ENCODE data around the gene FABP3. TPM values are rescaled to one million over a fixed set of nuclear protein-coding genes. Genes with fewer than 3 reads are reported as not detected.

FABP3 gene
- total and polyA plus RNA-seq, 2 experiments from 2014 or later: 19.3 to 50.2 TPM

DNA sequence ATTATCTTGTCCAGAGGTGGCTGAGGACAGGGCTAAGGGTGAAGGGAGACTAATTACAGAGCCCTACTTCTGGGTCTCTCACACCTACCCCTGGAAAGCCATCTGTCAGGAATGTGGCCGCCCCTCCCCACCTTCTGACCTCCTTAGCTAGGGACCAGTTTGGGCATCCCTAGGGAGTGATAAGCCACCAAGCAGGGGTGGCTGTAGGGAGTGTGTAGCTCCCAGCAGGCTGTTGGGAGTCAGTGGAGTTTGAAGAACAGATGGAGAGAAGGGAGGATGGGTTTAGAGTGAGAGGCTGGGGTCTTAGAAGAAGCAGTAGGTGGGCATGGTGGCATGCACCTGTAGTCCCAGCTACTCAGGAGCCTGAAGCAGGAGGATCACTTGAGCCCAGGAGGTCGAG lies 39.3 kb upstream of the FABP3 start (continued):
- TF ChIP-seq, protein P1, sequence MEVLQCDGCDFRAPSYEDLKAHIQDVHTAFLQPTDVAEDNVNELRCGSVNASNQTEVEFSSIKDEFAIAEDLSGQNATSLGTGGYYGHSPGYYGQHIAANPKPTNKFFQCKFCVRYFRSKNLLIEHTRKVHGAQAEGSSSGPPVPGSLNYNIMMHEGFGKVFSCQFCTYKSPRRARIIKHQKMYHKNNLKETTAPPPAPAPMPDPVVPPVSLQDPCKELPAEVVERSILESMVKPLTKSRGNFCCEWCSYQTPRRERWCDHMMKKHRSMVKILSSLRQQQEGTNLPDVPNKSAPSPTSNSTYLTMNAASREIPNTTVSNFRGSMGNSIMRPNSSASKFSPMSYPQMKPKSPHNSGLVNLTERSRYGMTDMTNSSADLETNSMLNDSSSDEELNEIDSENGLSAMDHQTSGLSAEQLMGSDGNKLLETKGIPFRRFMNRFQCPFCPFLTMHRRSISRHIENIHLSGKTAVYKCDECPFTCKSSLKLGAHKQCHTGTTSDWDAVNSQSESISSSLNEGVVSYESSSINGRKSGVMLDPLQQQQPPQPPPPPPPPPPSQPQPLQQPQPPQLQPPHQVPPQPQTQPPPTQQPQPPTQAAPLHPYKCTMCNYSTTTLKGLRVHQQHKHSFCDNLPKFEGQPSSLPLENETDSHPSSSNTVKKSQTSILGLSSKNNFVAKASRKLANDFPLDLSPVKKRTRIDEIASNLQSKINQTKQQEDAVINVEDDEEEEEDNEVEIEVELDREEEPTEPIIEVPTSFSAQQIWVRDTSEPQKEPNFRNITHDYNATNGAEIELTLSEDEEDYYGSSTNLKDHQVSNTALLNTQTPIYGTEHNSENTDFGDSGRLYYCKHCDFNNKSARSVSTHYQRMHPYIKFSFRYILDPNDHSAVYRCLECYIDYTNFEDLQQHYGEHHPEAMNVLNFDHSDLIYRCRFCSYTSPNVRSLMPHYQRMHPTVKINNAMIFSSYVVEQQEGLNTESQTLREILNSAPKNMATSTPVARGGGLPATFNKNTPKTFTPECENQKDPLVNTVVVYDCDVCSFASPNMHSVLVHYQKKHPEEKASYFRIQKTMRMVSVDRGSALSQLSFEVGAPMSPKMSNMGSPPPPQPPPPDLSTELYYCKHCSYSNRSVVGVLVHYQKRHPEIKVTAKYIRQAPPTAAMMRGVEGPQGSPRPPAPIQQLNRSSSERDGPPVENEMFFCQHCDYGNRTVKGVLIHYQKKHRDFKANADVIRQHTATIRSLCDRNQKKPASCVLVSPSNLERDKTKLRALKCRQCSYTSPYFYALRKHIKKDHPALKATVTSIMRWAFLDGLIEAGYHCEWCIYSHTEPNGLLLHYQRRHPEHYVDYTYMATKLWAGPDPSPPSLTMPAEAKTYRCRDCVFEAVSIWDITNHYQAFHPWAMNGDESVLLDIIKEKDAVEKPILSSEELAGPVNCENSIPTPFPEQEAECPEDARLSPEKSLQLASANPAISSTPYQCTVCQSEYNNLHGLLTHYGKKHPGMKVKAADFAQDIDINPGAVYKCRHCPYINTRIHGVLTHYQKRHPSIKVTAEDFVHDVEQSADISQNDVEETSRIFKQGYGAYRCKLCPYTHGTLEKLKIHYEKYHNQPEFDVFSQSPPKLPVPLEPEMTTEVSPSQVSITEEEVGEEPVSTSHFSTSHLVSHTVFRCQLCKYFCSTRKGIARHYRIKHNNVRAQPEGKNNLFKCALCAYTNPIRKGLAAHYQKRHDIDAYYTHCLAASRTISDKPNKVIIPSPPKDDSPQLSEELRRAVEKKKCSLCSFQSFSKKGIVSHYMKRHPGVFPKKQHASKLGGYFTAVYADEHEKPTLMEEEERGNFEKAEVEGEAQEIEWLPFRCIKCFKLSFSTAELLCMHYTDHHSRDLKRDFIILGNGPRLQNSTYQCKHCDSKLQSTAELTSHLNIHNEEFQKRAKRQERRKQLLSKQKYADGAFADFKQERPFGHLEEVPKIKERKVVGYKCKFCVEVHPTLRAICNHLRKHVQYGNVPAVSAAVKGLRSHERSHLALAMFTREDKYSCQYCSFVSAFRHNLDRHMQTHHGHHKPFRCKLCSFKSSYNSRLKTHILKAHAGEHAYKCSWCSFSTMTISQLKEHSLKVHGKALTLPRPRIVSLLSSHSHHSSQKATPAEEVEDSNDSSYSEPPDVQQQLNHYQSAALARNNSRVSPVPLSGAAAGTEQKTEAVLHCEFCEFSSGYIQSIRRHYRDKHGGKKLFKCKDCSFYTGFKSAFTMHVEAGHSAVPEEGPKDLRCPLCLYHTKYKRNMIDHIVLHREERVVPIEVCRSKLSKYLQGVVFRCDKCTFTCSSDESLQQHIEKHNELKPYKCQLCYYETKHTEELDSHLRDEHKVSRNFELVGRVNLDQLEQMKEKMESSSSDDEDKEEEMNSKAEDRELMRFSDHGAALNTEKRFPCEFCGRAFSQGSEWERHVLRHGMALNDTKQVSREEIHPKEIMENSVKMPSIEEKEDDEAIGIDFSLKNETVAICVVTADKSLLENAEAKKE (CRISPR knock-in tag; IDR thresholded peaks at IDR 0.05): no peak
- no peak for TF ChIP-seq POLR2AphosphoS5 (IDR thresholded peaks at IDR 0.05; ENCODE audit: low read depth)

DNA sequence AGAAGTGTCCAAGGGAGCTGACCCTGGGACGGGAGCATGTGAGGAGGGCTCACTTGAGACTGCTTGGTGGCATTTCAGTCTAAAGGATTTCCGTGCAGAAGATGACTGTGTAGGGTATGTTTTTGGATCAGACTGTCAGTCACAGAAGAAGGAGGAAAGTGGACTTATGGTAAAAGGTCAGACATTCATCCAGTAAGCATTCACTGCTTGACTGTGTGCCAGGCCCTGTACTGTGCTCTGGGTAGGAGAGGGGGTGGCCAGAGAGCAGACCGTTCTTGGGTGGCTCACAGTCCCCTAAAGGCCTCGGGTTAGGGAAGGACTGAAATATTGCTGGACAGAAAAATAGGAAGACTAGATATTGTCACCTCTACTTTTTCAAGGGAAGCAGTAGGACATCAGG lies 38.0 kb upstream of the FABP3 start:
- Mint-ChIP-seq H3K9me3 (no peaks in the 10 kb centered on the region), H3K27me3 (ENCODE audit: insufficient read depth, low read depth, poor library complexity) (peaks cover 21% of the 10 kb centered on the region), H3K36me3 (ENCODE audit: low read depth) (peaks cover 2% of the 10 kb centered on the region; the same call in 1 of the 3 replicates), H3K27ac (no peak overlapping the region), H3K4me1 (peaks cover 27% of the 10 kb centered on the region), H3K4me3 (no peak overlapping the region)
- H3K9me2 ChIP-seq (ENCODE audit: insufficient read depth): no peaks in the 10 kb centered on the region
- H3K4me2 ChIP-seq: no peak overlapping the region
- ATAC-seq (no peak), DNase-seq (ENCODE audit: low spot score) (no peak)
- H3K4me1 ChIP-seq (ENCODE audit: insufficient read depth): peaks cover 9% of the 10 kb centered on the region
- no peaks in the 10 kb centered on the region for H3F3A ChIP-seq (replicated peaks; ENCODE audit: low read depth)
- no peak overlapping the region for H3K27ac ChIP-seq (ENCODE audit: low read depth)
- no peak overlapping the region for H3K4me3 ChIP-seq
- H3K79me2 ChIP-seq (replicated peaks; ENCODE audit: insufficient read depth): peaks cover 12% of the 10 kb centered on the region
- H4K20me1 ChIP-seq (replicated peaks; ENCODE audit: insufficient read depth): no peaks in the 10 kb centered on the region
- no peaks in the 10 kb centered on the region for H3K36me3 ChIP-seq (ENCODE audit: insufficient read depth)
- no peak overlapping the region for H2AFZ ChIP-seq
- peaks cover 10% of the 10 kb centered on the region; the same call in 1 of the 2 replicates for H3K27me3 ChIP-seq (ENCODE audit: insufficient read depth)
- TF ChIP-seq NANOG (IDR thresholded peaks at IDR 0.05; ENCODE audit: borderline replicate concordance) (no peak), CREB1 (CRISPR knock-in tag; IDR thresholded peaks at IDR 0.05; ENCODE audit: low read depth) (no peak), EZH2phosphoT487 (IDR thresholded peaks at IDR 0.05; ENCODE audit: unreplicated experiment) (no peak), ETS1 (IDR thresholded peaks at IDR 0.05) (no peak), POLR2AphosphoS5 (IDR thresholded peaks at IDR 0.05; ENCODE audit: low read depth) (no peak), JUNB (IDR thresholded peaks at IDR 0.05; ENCODE audit: unreplicated experiment) (no peak), STAT1 (IDR thresholded peaks at IDR 0.05; ENCODE audit: unreplicated experiment) (no peak), EZH2 (IDR thresholded peaks at IDR 0.05; ENCODE audit: low read depth, unreplicated experiment) (no peak), ZNF114 (CRISPR knock-in tag; IDR thresholded peaks at IDR 0.05) (no peak)
- TF ChIP-seq, protein P1 (CRISPR knock-in tag; IDR thresholded peaks at IDR 0.05): no peak
